Measurements from ENCODE around the gene TRPM2.
"Not testable (repeated sequence)": the region's sequence is repeated elsewhere in the genome, so short reads cannot be mapped to it uniquely, and the experiment has no call there.

The TRPM2 gene

GRCh38 chr21:44398499-44398898, 45.1 kb downstream of the TRPM2 start:
- DNase-seq, result no peak

DNA sequence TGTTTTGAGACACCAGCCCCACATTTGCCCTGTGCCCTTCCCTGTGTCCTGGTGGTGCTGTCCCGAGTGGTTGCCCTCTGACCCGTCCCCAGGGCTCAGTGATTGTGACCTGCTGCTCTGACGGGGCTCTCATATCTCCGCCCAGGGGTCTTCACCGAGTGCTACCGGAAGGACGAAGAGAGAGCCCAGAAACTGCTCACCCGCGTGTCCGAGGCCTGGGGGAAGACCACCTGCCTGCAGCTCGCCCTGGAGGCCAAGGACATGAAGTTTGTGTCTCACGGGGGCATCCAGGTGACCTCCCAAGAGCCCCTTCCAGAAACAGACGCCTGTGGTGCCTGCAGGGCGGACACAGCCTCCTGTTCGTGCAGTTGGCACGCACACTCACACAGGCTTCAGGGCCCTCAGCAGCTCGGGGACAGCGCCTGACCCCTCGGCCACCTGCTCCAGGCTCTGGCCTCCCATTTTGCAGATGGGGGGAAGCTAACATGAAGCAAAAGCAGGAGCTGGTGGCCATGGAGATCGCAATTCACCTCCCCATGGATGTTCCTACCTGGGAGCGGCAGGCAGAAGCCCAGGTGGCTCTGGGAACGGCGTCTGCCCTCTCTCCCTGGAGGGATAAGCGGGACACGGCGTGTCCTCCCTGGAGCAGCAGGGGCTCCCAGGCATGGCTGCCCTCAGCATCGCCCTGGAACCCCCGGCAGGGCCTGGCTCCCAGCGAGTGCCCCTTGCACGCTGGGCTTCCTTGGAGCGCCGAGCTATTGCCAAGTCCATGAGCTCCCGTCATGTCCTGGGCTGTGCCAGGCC, 45.9 kb downstream of the TRPM2 start:
- DNase-seq, result no peak

DNA sequence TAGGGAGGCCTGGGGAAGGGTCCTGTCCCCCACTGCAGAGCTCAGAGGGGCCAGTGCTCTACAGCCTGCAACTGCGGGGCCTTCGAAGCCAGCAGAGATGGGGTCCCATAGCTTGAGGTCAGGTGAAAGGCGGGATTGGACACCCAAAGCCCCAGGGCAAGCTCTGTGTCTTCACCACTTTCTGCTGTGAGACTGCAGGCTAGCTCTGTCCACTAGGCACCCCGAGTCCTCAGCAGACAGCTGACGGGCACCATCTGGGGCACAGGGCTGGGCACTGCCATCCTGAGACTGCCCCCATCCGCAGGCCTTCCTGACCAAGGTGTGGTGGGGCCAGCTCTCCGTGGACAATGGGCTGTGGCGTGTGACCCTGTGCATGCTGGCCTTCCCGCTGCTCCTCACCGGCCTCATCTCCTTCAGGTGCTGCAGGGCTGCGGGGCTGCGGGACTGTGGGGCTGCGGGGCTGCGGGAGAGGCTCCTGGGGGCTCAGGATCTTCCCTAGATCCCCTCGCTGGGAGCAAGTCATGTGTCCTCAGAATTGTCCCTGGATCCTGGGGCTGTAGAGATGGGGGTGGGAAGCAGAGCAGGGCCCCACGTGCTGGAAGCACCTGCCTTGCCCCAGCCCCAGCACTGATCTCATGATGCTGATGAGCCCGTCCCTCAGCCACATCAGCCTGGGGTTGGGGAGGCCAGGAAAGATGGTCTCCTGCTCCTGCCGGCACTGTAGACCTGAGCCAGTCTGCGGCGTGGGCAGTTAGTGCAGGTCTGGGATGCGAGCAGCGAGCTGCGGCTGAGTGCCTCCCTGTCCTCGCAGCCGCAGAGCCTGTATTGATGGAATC, 46.8 kb downstream of the TRPM2 start:
- DNase-seq, result no peak

DNA sequence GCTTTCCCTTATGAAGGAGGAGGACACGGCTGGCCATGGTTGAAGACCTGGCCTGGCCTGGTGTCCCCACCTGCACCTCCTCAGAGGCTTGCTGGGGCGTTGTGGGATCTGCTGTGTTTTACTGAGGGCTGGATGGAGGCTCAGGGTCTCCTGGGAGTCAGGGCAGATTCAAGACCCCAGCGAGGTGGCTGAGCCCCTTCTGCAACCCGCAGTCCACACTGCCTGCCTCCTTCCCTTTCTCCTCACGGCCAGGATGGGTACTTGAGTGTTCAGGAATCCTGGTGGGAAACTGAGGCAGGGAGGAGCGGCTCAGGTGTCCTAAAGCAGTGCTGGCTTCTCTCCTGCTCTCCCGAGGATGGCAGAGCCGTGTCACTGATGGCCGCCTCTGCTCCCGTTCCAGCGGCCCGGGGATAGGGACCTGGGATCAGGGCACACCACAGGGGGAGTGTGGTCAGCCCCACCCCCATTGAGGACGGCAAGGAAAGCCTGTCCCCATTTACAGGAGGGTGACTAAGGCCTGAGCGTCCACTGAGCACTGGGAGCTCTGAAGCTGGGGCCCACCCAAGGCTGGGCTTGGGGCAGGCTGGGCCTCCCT, 47.5 kb downstream of the TRPM2 start:
- DNase-seq, result no peak

- no peak for DNase-seq
Measured at GRCh38 chr21:44401386-44402160, 48.2 kb downstream of the TRPM2 start.

GRCh38 chr21:44402323-44403105, 49.1 kb downstream of the TRPM2 start:
- DNase-seq, result no peak

- DNase-seq, result no peak
Measured at GRCh38 chr21:44403106-44404020, 49.9 kb downstream of the TRPM2 start.

DNA sequence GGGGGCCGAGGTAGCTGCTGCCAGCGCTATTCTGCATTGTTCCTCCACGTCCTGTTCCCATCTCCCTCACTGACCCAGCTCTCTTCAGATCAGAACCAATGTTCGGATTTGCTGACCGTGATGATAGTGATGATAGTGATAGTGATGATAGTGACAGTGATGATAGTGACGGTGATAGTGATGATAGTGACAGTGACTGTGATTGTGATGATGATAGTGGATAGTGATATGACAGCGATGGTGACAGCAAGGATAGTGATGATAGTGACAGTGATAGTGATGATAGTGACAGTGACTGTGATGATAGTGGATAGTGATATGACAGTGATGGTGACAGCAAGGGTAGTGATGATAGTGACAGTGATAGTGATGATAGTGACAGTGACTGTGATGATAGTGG, 51.1 kb downstream of the TRPM2 start:
- DNase-seq, result not testable (repeated sequence)

GRCh38 chr21:44405091-44405947, 51.9 kb downstream of the TRPM2 start:
- DNase-seq, result no peak

DNA sequence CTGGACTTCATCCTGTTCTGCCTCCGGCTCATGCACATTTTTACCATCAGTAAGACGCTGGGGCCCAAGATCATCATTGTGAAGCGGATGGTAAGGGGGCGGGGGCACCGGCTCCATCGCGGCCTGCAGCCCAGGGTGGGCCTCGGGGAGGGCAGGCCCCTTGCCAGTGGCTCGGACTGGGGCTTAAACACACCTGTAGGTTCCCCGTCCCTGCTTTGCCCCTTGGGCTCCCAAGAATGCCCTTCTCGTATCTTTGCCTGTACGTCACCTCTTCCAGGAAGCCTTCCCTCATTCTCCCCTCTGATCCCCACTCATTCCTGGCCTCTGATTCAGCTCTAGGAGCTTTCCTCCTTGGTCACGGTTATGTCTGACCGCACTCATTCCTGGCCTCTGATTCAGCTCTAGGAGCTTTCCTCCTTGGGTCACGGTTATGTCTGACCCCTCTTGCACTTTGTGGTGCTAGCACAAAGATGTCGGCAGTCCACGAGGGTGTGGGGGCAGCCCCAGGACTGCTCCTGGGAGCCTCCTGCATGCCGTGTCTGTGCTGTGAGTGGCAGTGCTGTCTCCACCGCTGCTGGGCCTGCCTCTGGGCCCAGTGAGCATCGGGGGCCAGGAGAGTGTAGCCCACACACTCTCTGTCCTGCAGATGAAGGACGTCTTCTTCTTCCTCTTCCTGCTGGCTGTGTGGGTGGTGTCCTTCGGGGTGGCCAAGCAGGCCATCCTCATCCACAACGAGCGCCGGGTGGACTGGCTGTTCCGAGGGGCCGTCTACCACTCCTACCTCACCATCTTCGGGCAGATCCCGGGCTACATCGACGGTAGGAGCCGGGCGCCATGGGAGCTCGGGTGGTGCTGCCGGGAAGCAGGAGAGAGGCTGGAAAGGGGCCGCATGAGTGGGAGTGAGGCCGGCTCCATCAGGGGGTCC, 52.8 kb downstream of the TRPM2 start:
- no peak for DNase-seq

DNA sequence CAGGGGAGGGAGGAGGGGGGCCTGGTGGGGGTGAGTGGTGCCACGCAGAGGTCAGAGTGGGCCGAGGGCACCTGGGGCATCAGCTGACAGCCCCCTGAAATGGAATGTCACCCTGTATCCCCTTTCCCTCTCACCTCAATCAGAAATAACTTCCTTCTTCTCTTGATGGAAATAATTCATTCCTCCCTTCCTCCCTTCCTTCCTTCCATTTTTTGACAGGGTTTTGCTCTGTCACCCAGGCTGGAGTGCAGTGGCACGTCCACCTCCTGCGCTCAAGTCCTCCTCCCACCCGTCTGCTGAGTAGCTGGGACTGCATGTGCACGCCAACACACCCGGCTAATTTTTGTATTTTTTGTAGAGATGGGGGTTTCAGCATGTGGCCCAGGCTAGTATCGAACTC, 53.5 kb downstream of the TRPM2 start:
- DNase-seq, result no peak

GRCh38 chr21:44407493-44407892, 54.1 kb downstream of the TRPM2 start:
- no peak for DNase-seq

DNA sequence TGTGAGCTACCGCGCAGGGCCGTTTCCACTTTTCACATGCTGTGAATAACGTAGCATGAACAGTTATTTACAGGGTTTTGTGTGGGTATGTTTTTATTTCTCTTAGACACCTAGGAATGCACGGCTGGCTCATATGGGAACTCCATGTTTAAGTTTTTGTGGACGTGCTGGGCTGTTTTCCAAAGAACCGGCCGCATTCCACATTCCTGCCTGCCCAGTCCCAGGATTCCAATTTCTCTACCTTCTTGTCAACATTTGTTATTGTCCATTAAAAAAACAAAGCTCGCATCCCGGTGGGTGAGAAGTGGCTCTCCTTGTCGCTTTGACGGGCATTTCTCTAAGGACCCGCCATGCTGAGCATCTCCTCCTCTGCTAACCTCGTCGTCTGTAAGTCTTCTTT, 54.8 kb downstream of the TRPM2 start:
- no peak for DNase-seq

GRCh38 chr21:44413566-44414290, 60.3 kb downstream of the TRPM2 start:
- DNase-seq, result no peak

GRCh38 chr21:44414291-44415072, 61.1 kb downstream of the TRPM2 start:
- no peak for DNase-seq

- DNase-seq, result no peak
Measured at GRCh38 chr21:44415073-44416025, 61.9 kb downstream of the TRPM2 start.
